22Rv1 (cell line): ENCODE measurements around the gene CDC123.

Experiments
- CTCF ChIP-seq: fragments of 450-650 bp; IDR thresholded peaks from 2 replicates; pipeline ENCODE4 v1.5.1; 2017; ENCODE audit warnings: mild to moderate bottlenecking
- ZFX ChIP-seq: fragments of 450-650 bp; IDR thresholded peaks from 2 replicates; pipeline ENCODE4 v1.6.1; 2017; ENCODE audit warnings: antibody characterized with exemption, borderline replicate concordance

GRCh38 chr10:12251581-12251980 is 55.6 kb downstream of the CDC123 start:
- TF ChIP-seq CTCF (no peak), ZFX (no peak)
